A673 (cell line): ENCODE measurements around the gene MSI2. TPM values are rescaled to one million over a fixed set of nuclear protein-coding genes. Genes with fewer than 3 reads are reported as not detected.

Experiments
- BruUV-seq: library from RNA; stranded (reverse); fragments of 400-500 nt; replicated peaks from 2 replicates; lab custom pipeline; 2021; lab: Mats Ljungman, UMichigan
- CTCF ChIA-PET: fragments of 300-600 bp; sonication (Branson Sonifier 250); formaldehyde crosslinking; loops from one replicate; lab custom pipeline; 2022; ENCODE audit warnings: antibody characterized with exemption; lab: Charles Lee
- POLR2A ChIA-PET: fragments of 300-600 bp; sonication (Branson Sonifier 250); formaldehyde crosslinking; loops from one replicate; lab custom pipeline; 2022; ENCODE audit warnings: antibody characterized with exemption; ENCODE audit not compliant: low non-redundant PET; lab: Charles Lee
- DNase-seq: peaks from one replicate; pipeline ENCODE4 v3.0.0-alpha.2; 2015; ENCODE audit warnings: low spot score
- H3K27ac ChIP-seq: fragments of 200-600 bp; sonication (generic); 2 replicates; pipeline ENCODE4 v1.5.1; 2016; ENCODE audit warnings: mixed run types, low read depth, mild to moderate bottlenecking, mixed read lengths, antibody characterized with exemption, low read length; ENCODE audit not compliant: poor library complexity, severe bottlenecking
- H3K27me3 ChIP-seq: fragments of 200-600 bp; sonication (generic); replicated peaks from 2 replicates; pipeline ENCODE4 v1.6.1; 2017; ENCODE audit warnings: mixed run types, low read depth, mild to moderate bottlenecking, mixed read lengths, antibody characterized with exemption, low read length; ENCODE audit not compliant: insufficient read depth, poor library complexity
- H3K36me3 ChIP-seq: fragments of 200-600 bp; sonication (generic); 2 replicates; pipeline ENCODE4 v1.6.1; 2016; ENCODE audit warnings: mixed run types, mild to moderate bottlenecking, mixed read lengths, antibody characterized with exemption, low read length; ENCODE audit not compliant: insufficient read depth, poor library complexity, severe bottlenecking
- H3K4me1 ChIP-seq: fragments of 200-600 bp; sonication (generic); 2 replicates; pipeline ENCODE4 v1.6.1; 2017; ENCODE audit warnings: mixed run types, mild to moderate bottlenecking, mixed read lengths, antibody characterized with exemption, low read length; ENCODE audit not compliant: insufficient read depth, poor library complexity, severe bottlenecking
- H3K4me3 ChIP-seq: fragments of 200-600 bp; sonication (generic); 2 replicates; pipeline ENCODE4 v1.5.1; 2016; ENCODE audit warnings: low read depth, mixed run types, mild to moderate bottlenecking, mixed read lengths, low read length; ENCODE audit not compliant: poor library complexity, severe bottlenecking
- H3K9me3 ChIP-seq: fragments of 200-600 bp; sonication (generic); 2 replicates; pipeline ENCODE4 v1.6.1; 2016; ENCODE audit warnings: mixed run types, low read depth, mild to moderate bottlenecking, mixed read lengths, antibody characterized with exemption, low read length; ENCODE audit not compliant: poor library complexity, severe bottlenecking
- CTCF ChIP-seq: fragments of 300-800, 200-600 bp; sonication (generic); conservative IDR thresholded peaks from 2 replicates; pipeline ENCODE4 v1.5.1; 2017; ENCODE audit warnings: low read depth, mild to moderate bottlenecking, antibody characterized with exemption, low read length, moderate library complexity, mixed read lengths
- EZH2 ChIP-seq: fragments of 200-600 bp; sonication (generic); IDR thresholded peaks from 2 replicates; pipeline ENCODE4 v1.6.1; 2017; ENCODE audit warnings: borderline replicate concordance, low read depth, mild to moderate bottlenecking, mixed read lengths, antibody characterized with exemption, low read length; ENCODE audit not compliant: poor library complexity, severe bottlenecking
- intact Hi-C: fragments of 100-400 bp; cut with micrococcal nuclease; formaldehyde crosslinking; loops from one replicate; pipeline ENCODE4 v1.10.0; 2022; ENCODE audit not compliant: unreplicated experiment
- total RNA-seq: library from RNA; stranded (reverse); gene quantifications from 2 replicates; pipeline ENCODE4 v1.2.3, GENCODE V29; 2021

The MSI2 gene
- total RNA-seq, 1 experiment from 2014 or later, result 108 TPM

DNA sequence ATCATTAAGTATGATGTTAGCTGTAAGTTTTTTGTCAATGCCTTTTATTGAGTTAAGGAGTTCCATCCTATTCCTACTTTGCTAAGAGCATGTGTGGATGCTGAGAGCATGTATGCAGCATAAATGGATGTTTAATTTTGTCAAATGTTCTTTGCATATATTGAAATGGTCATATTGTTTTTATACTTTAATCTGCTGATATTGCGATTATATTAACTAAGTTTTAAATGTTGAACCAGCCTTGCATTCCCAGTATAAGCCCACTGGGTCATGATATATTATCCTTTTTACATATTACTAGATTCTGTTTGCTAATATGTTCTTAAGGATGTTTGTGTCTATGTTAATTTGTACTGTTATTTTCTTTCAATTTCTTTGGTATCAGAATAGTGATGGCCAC, 435.6 kb downstream of the MSI2 start:
- ChIA-PET CTCF (no interaction called here), POLR2A (no interaction called here)
- H3K9me3 ChIP-seq, result no peaks in the 10 kb centered on the region
- intact Hi-C loops, result no loop called here
- BruUV-seq, result no TSS peak
- H3K4me1 ChIP-seq, result no peaks in the 10 kb centered on the region
- TF ChIP-seq EZH2 (no peak), CTCF (no peak)
- H3K27me3 ChIP-seq, result no peaks in the 10 kb centered on the region
- H3K27ac ChIP-seq, result no peak overlapping the region
- no peak for DNase-seq
- no peak overlapping the region for H3K4me3 ChIP-seq
- H3K36me3 ChIP-seq, result no peaks in the 10 kb centered on the region

DNA sequence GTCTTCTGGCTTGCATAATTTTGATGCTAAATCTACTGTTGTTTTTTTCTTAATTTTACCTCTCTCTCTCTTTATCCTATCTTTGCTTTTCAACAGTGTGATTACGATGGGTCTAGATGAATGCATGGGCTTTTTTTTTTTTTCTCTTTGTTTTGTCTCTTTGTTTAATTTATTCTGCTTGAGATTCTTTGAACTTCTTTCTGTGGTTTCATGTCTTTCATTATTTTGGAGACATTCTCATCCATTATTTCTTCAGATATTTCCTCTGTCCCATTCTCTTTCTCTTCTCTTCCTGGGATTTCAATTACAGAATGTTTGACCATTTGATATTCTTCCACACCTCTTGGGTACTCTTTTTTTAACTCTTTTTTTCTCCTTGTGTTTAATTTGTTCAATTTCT, 436.4 kb downstream of the MSI2 start:
- POLR2A ChIA-PET, result no interaction called here
- intact Hi-C loops, result no loop called here
- no peak overlapping the region for H3K4me3 ChIP-seq

DNA sequence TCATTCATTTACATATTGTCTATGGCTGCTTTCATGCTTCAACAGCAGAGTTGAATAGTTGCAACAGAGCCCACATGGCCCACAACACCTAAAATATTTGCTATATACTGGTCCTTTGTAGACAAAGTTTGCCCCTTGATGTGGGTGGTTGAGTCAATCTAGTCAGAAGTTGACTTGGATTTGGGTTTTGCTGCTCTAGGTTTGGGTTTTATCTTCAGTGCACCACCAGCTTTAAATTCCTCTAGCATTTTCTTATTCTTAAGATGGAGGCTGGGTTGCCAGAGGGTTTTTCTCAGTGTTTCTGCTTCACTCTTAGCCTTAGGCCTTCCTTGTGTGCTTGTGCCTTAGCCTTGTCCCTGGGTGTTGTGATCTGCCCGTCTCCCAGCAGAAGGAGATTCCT, 437.7 kb downstream of the MSI2 start:
- POLR2A ChIA-PET, result no interaction called here

More for the DNA sequence above, 436.4 kb downstream of the MSI2 start:
- DNase-seq, result no peak
- Histone ChIP-seq H3K27me3 (no peaks in the 10 kb centered on the region), H3K4me1 (no peaks in the 10 kb centered on the region), H3K36me3 (no peaks in the 10 kb centered on the region), H3K9me3 (no peaks in the 10 kb centered on the region), H3K27ac (no peak overlapping the region)
- CTCF ChIA-PET, result no interaction called here
- TF ChIP-seq EZH2, result no peak
- TF ChIP-seq CTCF, result no peak
- BruUV-seq, result no TSS peak

More for the DNA sequence above, 437.7 kb downstream of the MSI2 start:
- H3K9me3 ChIP-seq, result no peaks in the 10 kb centered on the region
- DNase-seq, result no peak
- H3K27ac ChIP-seq, result no peak overlapping the region
- no peaks in the 10 kb centered on the region for H3K4me1 ChIP-seq
- intact Hi-C loops, result no loop called here
- no peaks in the 10 kb centered on the region for H3K27me3 ChIP-seq
- no TSS peak for BruUV-seq
- no peak overlapping the region for H3K4me3 ChIP-seq
- TF ChIP-seq EZH2, result no peak
- TF ChIP-seq CTCF, result no peak
- CTCF ChIA-PET, result no interaction called here
- no peaks in the 10 kb centered on the region for H3K36me3 ChIP-seq
